MM.1S (cell line): ENCODE measurements around the gene KRT75.

Experiments used
- DNase-seq: peaks from one replicate; pipeline ENCODE4 v3.0.0-alpha.2; 2015
- H2AFZ ChIP-seq: fragments of 300-600 bp; sonication (generic); 2 replicates; pipeline ENCODE4 v1.6.0; 2016; ENCODE audit warnings: antibody characterized with exemption, low read length
- H3F3A ChIP-seq: fragments of 300-600 bp; sonication (generic); 2 replicates; pipeline ENCODE4 v1.6.1; 2016; ENCODE audit warnings: mild to moderate bottlenecking, antibody characterized with exemption, low read length, moderate library complexity, mixed read lengths; ENCODE audit not compliant: insufficient read depth
- H3K27ac ChIP-seq: fragments of 300-600 bp; sonication (generic); 2 replicates; pipeline ENCODE4 v1.5.1; 2016; ENCODE audit warnings: mild to moderate bottlenecking, low read length
- H3K27me3 ChIP-seq: fragments of 300-600 bp; sonication (generic); replicated peaks from 2 replicates; pipeline ENCODE4 v1.6.0; 2016; ENCODE audit warnings: low read length; ENCODE audit not compliant: insufficient read depth
- H3K36me3 ChIP-seq: fragments of 300-600 bp; sonication (generic); replicated peaks from 2 replicates; pipeline ENCODE4 v1.6.1; 2016; ENCODE audit warnings: mild to moderate bottlenecking, low read length, mixed read lengths; ENCODE audit not compliant: insufficient read depth
- H3K4me1 ChIP-seq: fragments of 300-600 bp; sonication (generic); 2 replicates; pipeline ENCODE4 v1.6.1; 2016; ENCODE audit warnings: low read length, mixed read lengths
- H3K4me2 ChIP-seq: fragments of 300-600 bp; sonication (generic); 2 replicates; pipeline ENCODE4 v1.6.0; 2016; ENCODE audit warnings: low read depth, low read length
- H3K4me3 ChIP-seq: fragments of 300-600 bp; sonication (generic); 2 replicates; pipeline ENCODE4 v1.5.1; 2016; ENCODE audit warnings: low read length, mixed read lengths
- H3K79me2 ChIP-seq: fragments of 300-600 bp; sonication (generic); 2 replicates; pipeline ENCODE4 v1.6.1; 2016; ENCODE audit warnings: mixed run types, low read length, mixed read lengths
- H3K9ac ChIP-seq: fragments of 300-600 bp; sonication (generic); 2 replicates; pipeline ENCODE4 v1.6.1; 2016; ENCODE audit warnings: low read length, mixed read lengths
- H3K9me2 ChIP-seq: fragments of 300-600 bp; sonication (generic); replicated peaks from 2 replicates; pipeline ENCODE4 v1.6.1; 2016; ENCODE audit warnings: mild to moderate bottlenecking, low read length, mixed read lengths; ENCODE audit not compliant: insufficient read depth
- H3K9me3 ChIP-seq: fragments of 300-600 bp; sonication (generic); replicated peaks from 2 replicates; pipeline ENCODE4 v1.6.1; 2016; ENCODE audit warnings: mild to moderate bottlenecking, low read length, mixed read lengths; ENCODE audit not compliant: insufficient read depth
- H4K20me1 ChIP-seq: fragments of 300-600 bp; sonication (generic); 2 replicates; pipeline ENCODE4 v1.6.1; 2016; ENCODE audit warnings: mild to moderate bottlenecking, low read length, moderate library complexity, mixed read lengths; ENCODE audit not compliant: insufficient read depth
- CTCF ChIP-seq: fragments of 300-600 bp; sonication (generic); IDR thresholded peaks from 2 replicates; pipeline ENCODE4 v1.5.1; 2016; ENCODE audit warnings: antibody characterized with exemption, low read length, mixed read lengths
- EZH2 ChIP-seq: fragments of 300-600 bp; sonication (generic); optimal IDR thresholded peaks from 2 replicates; pipeline ENCODE3; 2017; ENCODE audit warnings: low read depth, mild to moderate bottlenecking, antibody characterized with exemption, low read length, mixed read lengths
- EZH2phosphoT487 ChIP-seq: fragments of 300-600 bp; sonication (generic); IDR thresholded peaks from 2 replicates; pipeline ENCODE4 v1.6.1; 2018; ENCODE audit warnings: antibody characterized with exemption, low read length

The KRT75 gene

GRCh38 chr12:52389313-52390207 is 44.6 kb downstream of the KRT75 start:
- H3K4me1 ChIP-seq: no peaks in the 10 kb centered on the region
- no peak overlapping the region for H3K27ac ChIP-seq
- no peaks in the 10 kb centered on the region for H4K20me1 ChIP-seq
- no peak overlapping the region for H3K9ac ChIP-seq
- H3K36me3 ChIP-seq: no peaks in the 10 kb centered on the region
- no peak overlapping the region for H3K4me3 ChIP-seq
- H3F3A ChIP-seq: no peaks in the 10 kb centered on the region
- peaks cover 66% of the 10 kb centered on the region for H3K27me3 ChIP-seq
- no peaks in the 10 kb centered on the region for H3K9me3 ChIP-seq
- no peak for DNase-seq
- no peak overlapping the region for H2AFZ ChIP-seq
- H3K79me2 ChIP-seq: no peaks in the 10 kb centered on the region
- TF ChIP-seq EZH2phosphoT487 (no peak), EZH2 (no peak), CTCF (no peak)
- H3K9me2 ChIP-seq: no peaks in the 10 kb centered on the region
- no peak overlapping the region for H3K4me2 ChIP-seq

DNA sequence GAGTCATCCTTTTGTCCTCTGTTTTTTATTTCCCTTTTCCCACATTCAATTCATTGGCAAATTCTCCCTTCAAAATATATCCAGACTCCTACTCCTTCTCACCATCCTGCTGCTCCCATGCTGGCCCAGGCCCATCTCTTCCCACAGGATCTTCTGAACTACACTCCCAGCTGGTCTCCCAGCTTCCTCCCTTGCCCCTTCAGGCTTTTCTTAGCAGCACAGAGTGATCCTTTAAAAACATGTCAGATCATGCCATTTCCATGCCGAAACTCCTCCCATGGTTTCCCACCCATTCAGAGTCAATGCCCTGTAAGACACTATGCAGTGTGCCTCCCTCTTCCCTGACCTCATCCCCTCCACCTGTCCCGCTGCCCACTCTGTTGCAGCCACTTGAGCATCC is 46.3 kb downstream of the KRT75 start:
- H3K4me1 ChIP-seq: no peaks in the 10 kb centered on the region
- H3K9ac ChIP-seq: no peak overlapping the region
- H3K27ac ChIP-seq: no peak overlapping the region
- no peak overlapping the region for H3K4me3 ChIP-seq
- no peaks in the 10 kb centered on the region for H4K20me1 ChIP-seq
- H3F3A ChIP-seq: no peaks in the 10 kb centered on the region
- H3K9me3 ChIP-seq: no peaks in the 10 kb centered on the region
- H3K9me2 ChIP-seq: no peaks in the 10 kb centered on the region
- H3K4me2 ChIP-seq: no peak overlapping the region
- H3K79me2 ChIP-seq: no peaks in the 10 kb centered on the region
- H3K36me3 ChIP-seq: no peaks in the 10 kb centered on the region
- TF ChIP-seq CTCF: no peak
- no peak for TF ChIP-seq EZH2
- no peak for TF ChIP-seq EZH2phosphoT487
- H3K27me3 ChIP-seq: peaks cover 70% of the 10 kb centered on the region
- H2AFZ ChIP-seq: no peak overlapping the region
- no peak for DNase-seq

DNA sequence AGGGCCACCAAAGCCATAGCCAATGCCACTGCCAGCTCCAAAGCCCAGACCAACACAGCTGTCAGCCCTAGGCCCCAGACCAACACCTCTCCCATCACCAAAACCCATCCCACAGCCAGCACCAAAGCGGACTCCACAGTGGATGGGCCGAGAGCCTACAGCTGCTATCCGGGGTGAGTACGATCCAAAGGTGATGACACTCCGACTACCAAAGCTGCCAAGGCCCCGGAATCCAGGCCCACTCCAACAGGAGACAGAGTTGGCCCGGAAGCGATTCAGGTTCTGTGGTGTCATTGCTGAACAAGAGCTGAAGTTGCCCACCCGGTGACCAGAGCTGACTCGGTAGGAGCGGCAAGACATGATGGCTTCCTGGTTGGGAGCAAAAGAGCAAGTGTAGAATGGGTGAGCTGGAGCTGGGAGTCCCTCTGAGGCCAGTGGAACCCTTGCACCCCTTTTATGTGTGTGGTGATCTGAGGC is 48.9 kb downstream of the KRT75 start, which contains the start of gene KRT84:
TSS of gene KRT84 (minus strand) at position 427 of the 477 bp plus-strand sequence. CDS start at position 360, 67 bp downstream.
- Histone ChIP-seq H3K9me3 (no peaks in the 10 kb centered on the region), H3K9ac (no peak within 1 kb of the TSS), H3K79me2 (no peaks in the 10 kb centered on the region), H3K4me1 (no peaks in the 10 kb centered on the region), H3K36me3 (no peaks in the 10 kb centered on the region), H3F3A (no peaks in the 10 kb centered on the region), H4K20me1 (no peaks in the 10 kb centered on the region), H2AFZ (no peak within 1 kb of the TSS), H3K27me3 (peaks cover 90% of the 10 kb centered on the region), H3K27ac (no peak within 1 kb of the TSS), H3K4me3 (no peak within 1 kb of the TSS), H3K4me2 (no peak within 1 kb of the TSS), H3K9me2 (no peaks in the 10 kb centered on the region)
- TF ChIP-seq CTCF (no peak), EZH2 (no peak), EZH2phosphoT487 (no peak)
- DNase-seq: no peak
